GM23248 (cell line): ENCODE results near the gene GOLGA8T.
"Not testable (repeated sequence)": the region's sequence is repeated elsewhere in the genome, so short reads cannot be mapped to it uniquely, and the experiment has no call there.

Experiments used
- EZH2 ChIP-seq: fragments of 200-600 bp; sonication (generic); IDR thresholded peaks from 2 replicates; pipeline ENCODE4 v1.6.1; 2018; ENCODE audit warnings: antibody characterized with exemption, mild to moderate bottlenecking; ENCODE audit not compliant: insufficient read depth, poor library complexity, severe bottlenecking
- EZH2phosphoT487 ChIP-seq: fragments of 200-600 bp; sonication (generic); IDR thresholded peaks from 2 replicates; pipeline ENCODE4 v1.6.1; 2018; ENCODE audit warnings: antibody characterized with exemption, moderate library complexity, mild to moderate bottlenecking, low read depth; ENCODE audit not compliant: insufficient read depth

DNA sequence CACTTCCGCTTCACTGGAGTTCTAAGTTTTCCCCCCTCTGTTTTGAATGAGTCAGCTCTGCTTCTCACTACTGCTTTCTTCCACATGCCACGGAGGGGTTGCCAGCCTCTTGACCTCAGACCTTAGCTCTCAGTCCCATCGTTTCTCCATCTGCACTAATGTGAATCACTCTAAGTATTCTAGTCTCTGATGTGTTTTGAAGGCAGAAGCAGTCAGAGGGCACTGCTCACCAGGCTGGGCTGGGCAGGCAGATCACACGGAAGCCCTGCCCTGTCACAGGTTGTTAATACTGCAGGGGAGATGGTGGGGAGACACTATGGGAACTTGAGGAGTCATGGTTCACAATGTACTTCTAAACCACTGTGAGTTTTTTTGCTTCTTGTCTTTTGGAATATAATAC, 24.3 kb upstream of the GOLGA8T start:
- TF ChIP-seq EZH2phosphoT487, EZH2: not testable (repeated sequence)
